HEK293 (cell line): Measurements from ENCODE around the gene POLD4.
A peak's percentile ranks its signal among the peaks of the same experiment; 100 is the strongest.

Source experiments
- CTCF ChIA-PET: fragments of 350-600 bp; formaldehyde crosslinking; extraction: SDS; loops from one replicate; lab custom pipeline; 2021; ENCODE audit warnings: antibody characterized with exemption; lab: Yijun Ruan, JAX
- POLR2A ChIA-PET: fragments of 300-600 bp; formaldehyde crosslinking; extraction: SDS; loops from one replicate; lab custom pipeline; 2020; ENCODE audit warnings: antibody characterized with exemption, inconsistent platforms; lab: Yijun Ruan, JAX
- H3K27ac ChIP-seq: fragments of 200-500 bp; sonication (Bioruptor generic); 2 replicates; pipeline ENCODE4 v1.5.1; 2014; ENCODE audit warnings: low read depth, low read length, control low read depth, inconsistent platforms; ENCODE audit errors: extremely low read depth
- H3K36me3 ChIP-seq, 2 experiments: fragments of 200-500 bp in 1 of 2; sonication (Bioruptor generic) in 1 of 2; 1 replicate in 1 of 2; 2 replicates in 1 of 2; pipeline ENCODE4 v1.5.1; 2014 to 2017; ENCODE audit warnings: inconsistent platforms in 2 of 2, low read length in 2 of 2; ENCODE audit not compliant: control insufficient read depth in 2 of 2, insufficient read depth in 1 of 2
- H3K4me1 ChIP-seq: fragments of 200-500 bp; sonication (Bioruptor generic); 2 replicates; pipeline ENCODE4 v1.5.1; 2014; ENCODE audit warnings: mild to moderate bottlenecking, low read length, inconsistent platforms; ENCODE audit not compliant: control insufficient read depth, insufficient read depth
- H3K4me3 ChIP-seq: 2 replicates; pipeline ENCODE4 v1.5.1; 2011; ENCODE audit warnings: low read depth, mild to moderate bottlenecking, control low read depth, low read length, moderate library complexity
- H3K9me3 ChIP-seq: fragments of 200-500 bp; sonication (Bioruptor generic); 2 replicates; pipeline ENCODE4 v1.5.1; 2014; ENCODE audit warnings: low read depth, low read length, inconsistent platforms; ENCODE audit not compliant: control insufficient read depth, insufficient read depth
- ELK4 ChIP-seq: IDR thresholded peaks from 2 replicates; pipeline ENCODE4 v1.6.1; 2011; ENCODE audit warnings: mild to moderate bottlenecking, low read depth, low read length, borderline replicate concordance
- HOXA7 ChIP-seq: sonication (generic); formaldehyde crosslinking; IDR thresholded peaks from 2 replicates; pipeline ENCODE4 v1.8.1; 2022; ENCODE audit warnings: missing genetic modification reagents, borderline replicate concordance
- KLF8 ChIP-seq: fragments of 450-650 bp; formaldehyde crosslinking; IDR thresholded peaks from 2 replicates; pipeline ENCODE4 v1.5.1; 2016; ENCODE audit warnings: missing biosample characterization, missing genetic modification characterization
- PBX3 ChIP-seq: sonication (generic); formaldehyde crosslinking; IDR thresholded peaks from 2 replicates; pipeline ENCODE4 v1.8.1; 2022; ENCODE audit warnings: mild to moderate bottlenecking, moderate library complexity, missing genetic modification reagents
- PRDM6 ChIP-seq: fragments of 450-650 bp; formaldehyde crosslinking; IDR thresholded peaks from 2 replicates; pipeline ENCODE4 v1.5.1; 2017; ENCODE audit warnings: missing biosample characterization, missing genetic modification characterization
- TSHZ1 ChIP-seq: fragments of 450-650 bp; formaldehyde crosslinking; IDR thresholded peaks from 2 replicates; pipeline ENCODE4 v1.5.1; 2016; ENCODE audit warnings: missing biosample characterization, missing genetic modification characterization, borderline replicate concordance
- WT1 ChIP-seq: fragments of 450-650 bp; formaldehyde crosslinking; IDR thresholded peaks from 2 replicates; pipeline ENCODE4 v1.5.1; 2016; ENCODE audit warnings: missing biosample characterization, missing genetic modification characterization
- ZBTB17 ChIP-seq: fragments of 450-650 bp; formaldehyde crosslinking; IDR thresholded peaks from 2 replicates; pipeline ENCODE4 v1.5.1; 2016; ENCODE audit warnings: missing biosample characterization, missing genetic modification characterization
- ZBTB26 ChIP-seq: fragments of 450-650 bp; formaldehyde crosslinking; optimal IDR thresholded peaks from 2 replicates; pipeline ENCODE3; 2016; ENCODE audit warnings: missing biosample characterization, mild to moderate bottlenecking, missing genetic modification characterization
- ZBTB7A ChIP-seq: fragments of 450-650 bp; formaldehyde crosslinking; IDR thresholded peaks from 2 replicates; pipeline ENCODE4 v1.5.1; 2016; ENCODE audit warnings: low read depth, missing biosample characterization, missing genetic modification characterization
- ZFP3 ChIP-seq: fragments of 450-650 bp; formaldehyde crosslinking; IDR thresholded peaks from 2 replicates; pipeline ENCODE4 v1.5.1; 2016; ENCODE audit warnings: low read depth, missing biosample characterization, missing genetic modification characterization
- ZNF114 ChIP-seq: fragments of 450-650 bp; formaldehyde crosslinking; IDR thresholded peaks from 2 replicates; pipeline ENCODE4 v1.5.0; 2017; ENCODE audit warnings: missing biosample characterization, missing genetic modification characterization
- ZNF138 ChIP-seq: fragments of 450-650 bp; formaldehyde crosslinking; IDR thresholded peaks from 2 replicates; pipeline ENCODE4 v1.5.1; 2016; ENCODE audit warnings: missing biosample characterization, missing genetic modification characterization, borderline replicate concordance
- ZNF266 ChIP-seq: fragments of 450-650 bp; formaldehyde crosslinking; IDR thresholded peaks from 2 replicates; pipeline ENCODE4 v1.5.1; 2016; ENCODE audit warnings: missing biosample characterization, missing genetic modification characterization, low read depth
- ZNF335 ChIP-seq: fragments of 450-650 bp; formaldehyde crosslinking; conservative IDR thresholded peaks from 2 replicates; pipeline ENCODE4 v1.5.1; 2016; ENCODE audit warnings: missing biosample characterization, missing genetic modification characterization
- ZNF501 ChIP-seq: fragments of 450-650 bp; formaldehyde crosslinking; IDR thresholded peaks from 2 replicates; pipeline ENCODE4 v1.5.1; 2016; ENCODE audit warnings: missing biosample characterization, missing genetic modification characterization
- ZNF521 ChIP-seq: fragments of 450-650 bp; formaldehyde crosslinking; IDR thresholded peaks from 2 replicates; pipeline ENCODE4 v1.5.1; 2017; ENCODE audit warnings: missing biosample characterization, mild to moderate bottlenecking, missing genetic modification characterization
- ZNF561 ChIP-seq: fragments of 450-650 bp; IDR thresholded peaks from 2 replicates; pipeline ENCODE4 v1.5.1; 2018; ENCODE audit warnings: missing biosample characterization, missing genetic modification characterization, borderline replicate concordance
- ZNF571 ChIP-seq: fragments of 450-650 bp; formaldehyde crosslinking; IDR thresholded peaks from 2 replicates; pipeline ENCODE4 v1.5.0; 2017; ENCODE audit warnings: missing biosample characterization, missing genetic modification characterization
- ZNF610 ChIP-seq: fragments of 450-650 bp; formaldehyde crosslinking; IDR thresholded peaks from 2 replicates; pipeline ENCODE4 v1.5.1; 2016; ENCODE audit warnings: missing biosample characterization, missing genetic modification characterization, borderline replicate concordance
- ZNF776 ChIP-seq: fragments of 450-650 bp; formaldehyde crosslinking; IDR thresholded peaks from 2 replicates; pipeline ENCODE4 v1.5.0; 2017; ENCODE audit warnings: missing biosample characterization, missing genetic modification characterization, borderline replicate concordance
- ZNF830 ChIP-seq: fragments of 450-650 bp; IDR thresholded peaks from 2 replicates; pipeline ENCODE4 v1.5.0; 2018; ENCODE audit warnings: missing biosample characterization, missing genetic modification characterization, low read depth, mild to moderate bottlenecking, moderate library complexity
- ZNF843 ChIP-seq: fragments of 450-650 bp; formaldehyde crosslinking; IDR thresholded peaks from 2 replicates; pipeline ENCODE4 v1.5.1; 2016; ENCODE audit warnings: missing biosample characterization, missing genetic modification characterization

Gene POLD4

GRCh38 chr11:67392183-67392715 is 38.9 kb upstream of the POLD4 start:
- TF ChIP-seq ZBTB7A (no peak), ZNF571 (no peak), PRDM6 (tag by site-specific recombination) (no peak), ZNF501 (no peak), PBX3 (CRISPR knock-in tag) (no peak)

GRCh38 chr11:67391304-67392182 is 38.2 kb upstream of the POLD4 start, which contains the start of gene RAD9A:
TSS of gene RAD9A (plus strand) at chr11:67391986. CDS start at chr11:67392045, 59 bp downstream.
- CTCF ChIA-PET, result interaction anchor here (0.6 to 25.6 kb wide), 7 partner anchors 10 to 224 kb away, joined by 3 to 898 read pairs (median 5); partner anchors contain the start of genes CLCF1, PITPNM1, POLD4 and PPP1CA
- H3K9me3 ChIP-seq, result no peaks in the 10 kb centered on the region
- peak within 1 kb of the TSS; percentile 76 for H3K4me3 ChIP-seq
- H3K4me1 ChIP-seq, result 0 out of 2 replicates have a peak, but pooled peaks cover 3% of the 10 kb centered on the region
- POLR2A ChIA-PET, result interaction anchor here (0.5 to 3.5 kb wide), 18 partner anchors 9 to 925 kb away, joined by 3 to 53 read pairs (median 4); partner anchors contain the start of genes AIP, ANKRD13D, CORO1B and PELI3
- peaks cover 0 to 28% of the 10 kb centered on the region in 2 experiments; a peak in 2 of 3 replicates for H3K36me3 ChIP-seq
- H3K27ac ChIP-seq, result peak within 1 kb of the TSS; percentile 67
- TF ChIP-seq ZNF843 (tag by site-specific recombination) (peak; percentile 54; the same call in 1 of the 2 replicates), WT1 (tag by site-specific recombination) (no peak; the same call in 1 of the 2 replicates), KLF8 (tag by site-specific recombination) (peak; percentile 47; the same call in 1 of the 2 replicates), ZNF266 (tag by site-specific recombination) (no peak), ZNF776 (no peak), ZFP3 (tag by site-specific recombination) (no peak), HOXA7 (CRISPR knock-in tag) (no peak), TSHZ1 (tag by site-specific recombination) (peak; percentile 52; the same call in 1 of the 2 replicates), ZNF138 (no peak), ELK4 (no peak), ZNF114 (tag by site-specific recombination) (no peak), ZBTB7A (peak; percentile 73; the same call in 1 of the 2 replicates), ZNF335 (peak; percentile 76), ZNF521 (no peak), ZNF610 (tag by site-specific recombination) (peak; percentile 75), ZNF561 (tag by site-specific recombination) (0 out of 2 replicates have a peak, but pooled peaks have one; percentile 38), ZBTB26 (tag by site-specific recombination) (peak; percentile 67), ZNF830 (tag by site-specific recombination) (no peak), ZBTB17 (peak; percentile 88)

More at GRCh38 chr11:67392183-67392715, 38.9 kb upstream of the POLD4 start:
- Histone ChIP-seq H3K9me3 (no peaks in the 10 kb centered on the region), H3K36me3 (peaks cover 0 to 35% of the 10 kb centered on the region in 2 experiments; a peak in 2 of 3 replicates), H3K4me3 (peak overlapping the region; percentile 76), H3K27ac (no peak overlapping the region), H3K4me1 (0 out of 2 replicates have a peak, but pooled peaks cover 3% of the 10 kb centered on the region)
- CTCF ChIA-PET, result interaction anchor here (0.6 to 25.6 kb wide), 5 partner anchors 9 to 224 kb away, joined by 4 to 898 read pairs (median 7); partner anchors contain the start of genes CLCF1, PITPNM1, POLD4 and PPP1CA
- POLR2A ChIA-PET, result interaction anchor here (0.6 to 3.5 kb wide), 17 partner anchors 9 to 153 kb away, joined by 3 to 53 read pairs (median 4); partner anchors contain the start of genes AIP, ANKRD13D, CORO1B and POLD4
